Measurements from ENCODE around the gene S100A3. TPM values are rescaled to one million over a fixed set of nuclear protein-coding genes. Genes with fewer than 3 reads are reported as not detected.
"Not testable (repeated sequence)": the region's sequence is repeated elsewhere in the genome, so short reads cannot be mapped to it uniquely, and the experiment has no call there.

The S100A3 gene, protein sequence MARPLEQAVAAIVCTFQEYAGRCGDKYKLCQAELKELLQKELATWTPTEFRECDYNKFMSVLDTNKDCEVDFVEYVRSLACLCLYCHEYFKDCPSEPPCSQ
- 0.46 and 1.5 TPM in 2 replicates for total RNA-seq
- long read RNA-seq, result 0 reads

DNA sequence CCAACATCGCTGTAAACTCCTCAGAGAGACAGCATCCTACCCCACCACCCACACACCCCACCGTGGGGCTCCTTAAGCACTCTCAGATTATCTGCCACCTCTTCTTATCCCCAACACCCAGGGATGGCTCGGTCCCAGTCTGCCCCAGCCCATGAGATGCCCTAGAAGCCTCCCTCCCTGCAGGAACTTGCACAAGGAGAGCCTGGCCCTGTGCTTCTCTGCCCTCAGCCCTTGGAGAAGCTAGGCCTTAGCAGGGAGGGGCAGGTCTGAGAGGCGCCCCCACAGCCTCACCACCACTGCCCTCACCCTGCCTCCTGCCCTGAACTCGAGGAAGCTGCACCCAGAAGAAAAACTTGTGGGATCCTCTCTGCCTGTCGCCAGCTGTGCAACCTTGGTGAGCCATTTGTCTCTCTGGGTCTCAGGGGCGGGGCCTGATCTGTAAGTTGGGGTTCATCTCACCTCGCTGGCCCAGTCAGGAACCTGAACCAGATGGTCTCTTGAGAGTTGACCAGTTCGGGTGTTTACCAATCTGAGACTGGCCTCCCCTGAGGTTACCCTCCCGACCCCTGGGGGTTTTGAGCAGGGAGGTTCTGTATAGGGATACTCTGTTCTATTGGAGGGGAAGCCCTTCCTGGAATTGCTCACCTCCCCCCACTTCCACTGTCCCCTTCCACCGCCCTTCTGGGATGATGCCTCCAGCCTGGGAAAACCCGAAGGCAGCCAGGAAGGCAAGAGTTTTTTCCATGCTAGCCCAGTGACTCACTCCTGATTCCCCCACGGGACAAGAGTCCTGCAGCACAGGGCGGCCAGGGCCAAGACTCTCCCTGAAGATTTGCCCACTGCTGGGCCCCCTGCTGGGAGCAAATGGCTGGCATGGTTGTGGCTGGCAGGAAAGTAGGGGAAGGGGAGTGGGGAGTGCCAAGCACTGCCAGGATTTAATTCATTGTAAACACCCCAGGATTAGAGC lies at the start of gene S100A3:
S100A3 (minus strand) TSS at position 537 of the 967 bp plus-strand sequence. CDS start 773 bp downstream, outside the sequence.
- no peak for DNase-seq (ENCODE audit: low spot score, unreplicated experiment)
- Mint-ChIP-seq H3K4me3 (ENCODE audit: low read depth) (no peak within 1 kb of the TSS), H3K4me1 (ENCODE audit: low read depth) (peaks cover 27% of the 10 kb centered on the region)

DNA sequence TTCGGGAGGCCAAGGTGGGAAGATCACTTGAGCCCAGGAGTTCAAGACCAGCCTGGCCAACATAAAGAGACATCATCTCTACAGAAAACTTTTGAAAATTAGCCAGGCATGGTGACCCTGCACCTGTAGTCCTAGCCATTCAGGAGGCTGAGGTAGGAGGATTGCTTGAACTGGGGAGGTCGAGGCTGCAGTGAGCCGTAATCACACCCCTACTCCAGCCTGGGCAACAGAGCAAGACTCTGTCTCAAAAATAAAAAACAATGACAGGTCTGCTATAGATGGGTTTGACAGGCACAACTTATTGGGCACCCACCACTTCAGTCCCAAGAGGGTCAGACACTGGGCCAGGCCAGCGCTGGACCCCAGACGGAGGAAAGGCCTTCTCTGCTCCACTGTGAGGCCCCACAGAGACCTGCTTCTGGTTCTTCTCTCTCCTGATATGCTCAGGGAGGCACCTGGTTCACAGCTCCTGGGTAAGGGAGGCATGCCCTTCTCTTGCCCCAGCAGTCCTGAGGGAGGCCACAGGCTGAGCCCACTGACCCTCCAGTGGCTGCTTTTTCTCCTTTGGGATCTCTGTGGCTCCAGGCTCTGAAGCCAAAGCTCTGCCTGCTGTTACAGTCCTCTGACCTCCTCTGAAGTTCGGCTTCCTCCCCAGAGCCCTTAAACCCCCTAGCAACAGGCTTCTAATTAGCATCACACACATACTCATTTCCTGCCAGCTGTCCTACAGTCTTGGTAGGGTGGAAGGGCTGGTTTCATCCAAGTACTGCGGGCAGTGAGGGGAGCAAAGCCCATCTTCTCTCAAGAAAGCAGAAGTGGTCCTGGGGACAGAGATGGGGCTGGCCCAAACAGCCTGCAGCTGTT lies 49.5 kb upstream of the S100A3 start:
- no peak overlapping the region for H3K27ac Mint-ChIP-seq
- H3K36me3 Mint-ChIP-seq (ENCODE audit: insufficient read depth), result peaks cover 1% of the 10 kb centered on the region
- H3K4me1 Mint-ChIP-seq (ENCODE audit: low read depth), result no peaks in the 10 kb centered on the region
- DNase-seq (ENCODE audit: low spot score, unreplicated experiment), result no peak
- H3K27me3 Mint-ChIP-seq, result no peaks in the 10 kb centered on the region
- H3K4me3 Mint-ChIP-seq (ENCODE audit: low read depth), result no peak overlapping the region
- TF ChIP-seq, protein P1, sequence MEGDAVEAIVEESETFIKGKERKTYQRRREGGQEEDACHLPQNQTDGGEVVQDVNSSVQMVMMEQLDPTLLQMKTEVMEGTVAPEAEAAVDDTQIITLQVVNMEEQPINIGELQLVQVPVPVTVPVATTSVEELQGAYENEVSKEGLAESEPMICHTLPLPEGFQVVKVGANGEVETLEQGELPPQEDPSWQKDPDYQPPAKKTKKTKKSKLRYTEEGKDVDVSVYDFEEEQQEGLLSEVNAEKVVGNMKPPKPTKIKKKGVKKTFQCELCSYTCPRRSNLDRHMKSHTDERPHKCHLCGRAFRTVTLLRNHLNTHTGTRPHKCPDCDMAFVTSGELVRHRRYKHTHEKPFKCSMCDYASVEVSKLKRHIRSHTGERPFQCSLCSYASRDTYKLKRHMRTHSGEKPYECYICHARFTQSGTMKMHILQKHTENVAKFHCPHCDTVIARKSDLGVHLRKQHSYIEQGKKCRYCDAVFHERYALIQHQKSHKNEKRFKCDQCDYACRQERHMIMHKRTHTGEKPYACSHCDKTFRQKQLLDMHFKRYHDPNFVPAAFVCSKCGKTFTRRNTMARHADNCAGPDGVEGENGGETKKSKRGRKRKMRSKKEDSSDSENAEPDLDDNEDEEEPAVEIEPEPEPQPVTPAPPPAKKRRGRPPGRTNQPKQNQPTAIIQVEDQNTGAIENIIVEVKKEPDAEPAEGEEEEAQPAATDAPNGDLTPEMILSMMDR (IDR thresholded peaks at IDR 0.05; ENCODE audit: unreplicated experiment), result no peak
- no peaks in the 10 kb centered on the region for H3K9me3 Mint-ChIP-seq (ENCODE audit: low read depth)

More for the DNA sequence above, at the start of gene S100A3:
- peak within 1 kb of the TSS; percentile 52 for H3K27ac Mint-ChIP-seq
- peaks cover 11% of the 10 kb centered on the region for H3K27me3 Mint-ChIP-seq
- no peaks in the 10 kb centered on the region for H3K36me3 Mint-ChIP-seq (ENCODE audit: insufficient read depth)
- TF ChIP-seq, protein P1 (IDR thresholded peaks at IDR 0.05; ENCODE audit: unreplicated experiment), result no peak
- no peaks in the 10 kb centered on the region for H3K9me3 Mint-ChIP-seq (ENCODE audit: low read depth)

DNA sequence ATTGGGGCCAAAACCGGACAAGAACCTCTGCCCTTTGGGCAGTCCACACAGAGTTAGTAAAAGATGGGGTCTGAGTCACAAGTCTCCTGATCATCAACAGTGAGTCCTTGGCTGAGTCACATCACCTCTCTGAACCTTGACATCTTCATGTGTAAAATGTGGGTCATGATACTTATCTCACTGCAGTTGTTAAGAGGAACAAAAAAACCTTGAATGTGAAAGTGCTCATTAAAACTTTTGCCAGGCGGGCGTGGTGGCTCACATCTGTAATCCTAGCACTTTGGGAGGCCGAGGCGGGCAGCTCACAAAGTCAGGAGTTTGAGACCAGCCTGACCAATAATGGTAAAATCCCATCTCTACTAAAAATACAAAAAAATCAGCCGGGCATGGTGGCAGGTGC lies 48.1 kb upstream of the S100A3 start:
- H3K27ac Mint-ChIP-seq, result no peak overlapping the region
- TF ChIP-seq, protein P1 (IDR thresholded peaks at IDR 0.05; ENCODE audit: unreplicated experiment), result no peak
- H3K36me3 Mint-ChIP-seq (ENCODE audit: insufficient read depth), result peaks cover 1% of the 10 kb centered on the region
- H3K4me3 Mint-ChIP-seq (ENCODE audit: low read depth), result no peak overlapping the region
- H3K9me3 Mint-ChIP-seq (ENCODE audit: low read depth), result no peaks in the 10 kb centered on the region
- no peaks in the 10 kb centered on the region for H3K27me3 Mint-ChIP-seq
- no peak for DNase-seq (ENCODE audit: low spot score, unreplicated experiment)
- H3K4me1 Mint-ChIP-seq (ENCODE audit: low read depth), result no peaks in the 10 kb centered on the region

DNA sequence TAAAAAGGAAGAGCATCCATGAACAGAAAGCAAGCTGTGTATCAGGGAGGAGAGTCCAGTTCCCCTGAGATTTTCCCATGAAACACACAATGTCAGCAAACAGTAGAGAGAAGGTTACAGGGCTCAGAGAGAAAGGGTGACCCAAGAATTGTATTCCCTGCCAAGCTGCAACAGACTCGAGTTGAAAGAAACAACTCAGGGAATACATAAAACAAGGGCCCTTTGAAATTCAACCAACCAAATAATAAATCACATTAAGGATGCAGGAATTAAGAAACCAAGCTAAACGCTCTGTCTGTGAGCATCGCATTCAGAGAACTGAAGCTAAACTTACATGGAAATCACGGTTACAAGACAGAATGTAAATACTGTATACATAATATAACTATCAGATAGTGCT lies 43.7 kb upstream of the S100A3 start:
- no peak for DNase-seq (ENCODE audit: low spot score, unreplicated experiment)
- TF ChIP-seq, protein P1 (IDR thresholded peaks at IDR 0.05; ENCODE audit: unreplicated experiment), result no peak
- H3K36me3 Mint-ChIP-seq (ENCODE audit: insufficient read depth), result no peaks in the 10 kb centered on the region
- H3K4me3 Mint-ChIP-seq (ENCODE audit: low read depth), result no peak overlapping the region
- no peak overlapping the region for H3K27ac Mint-ChIP-seq
- H3K9me3 Mint-ChIP-seq (ENCODE audit: low read depth), result no peaks in the 10 kb centered on the region
- H3K4me1 Mint-ChIP-seq (ENCODE audit: low read depth), result no peaks in the 10 kb centered on the region
- H3K27me3 Mint-ChIP-seq, result no peaks in the 10 kb centered on the region

DNA sequence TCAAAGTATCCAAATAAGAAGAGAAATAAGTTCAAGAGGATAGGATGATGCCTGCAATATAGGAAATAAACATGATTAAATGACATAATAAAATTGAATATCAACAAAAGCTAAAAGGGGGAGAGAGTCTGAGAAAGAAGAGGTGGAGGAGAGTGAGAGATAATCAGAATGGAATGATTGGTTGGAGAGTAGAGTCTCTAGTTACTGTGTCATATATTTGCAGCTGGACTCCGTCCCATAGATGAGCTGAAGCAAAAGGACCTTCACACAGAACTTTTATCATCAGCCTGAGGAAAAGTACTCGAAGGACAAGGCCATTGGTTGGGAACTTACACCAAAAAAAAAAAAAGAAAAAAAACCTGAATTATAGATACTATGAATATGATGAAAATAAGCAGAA lies 39.4 kb upstream of the S100A3 start:
- TF ChIP-seq, protein P1 (IDR thresholded peaks at IDR 0.05; ENCODE audit: unreplicated experiment), result no peak
- Mint-ChIP-seq H3K27me3 (no peaks in the 10 kb centered on the region), H3K4me3 (ENCODE audit: low read depth) (no peak overlapping the region), H3K4me1 (ENCODE audit: low read depth) (peaks cover 8% of the 10 kb centered on the region), H3K27ac (no peak overlapping the region), H3K36me3 (ENCODE audit: insufficient read depth) (no peaks in the 10 kb centered on the region), H3K9me3 (ENCODE audit: low read depth) (no peaks in the 10 kb centered on the region)
- no peak for DNase-seq (ENCODE audit: low spot score, unreplicated experiment)

DNA sequence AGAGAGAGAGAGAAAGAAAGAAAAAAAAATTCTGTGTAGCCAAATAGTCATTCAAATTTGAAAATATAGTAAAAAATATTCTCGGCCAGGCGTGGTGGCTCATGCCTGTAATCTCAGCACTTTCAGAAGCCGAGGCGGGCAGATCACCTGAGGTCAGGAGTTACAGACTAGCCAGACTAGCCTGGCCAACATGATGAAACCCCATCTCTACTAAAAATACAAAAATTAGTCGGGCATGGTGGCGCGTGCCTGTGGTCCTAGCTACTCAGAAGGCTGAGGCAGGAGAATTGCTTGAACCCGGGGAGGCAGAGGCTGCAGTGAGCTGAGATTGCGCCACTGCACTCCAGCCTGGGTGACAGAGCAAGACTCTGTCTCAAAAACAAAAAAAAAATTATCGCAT lies 39.0 kb upstream of the S100A3 start:
- not testable (repeated sequence) for H3K9me3 Mint-ChIP-seq (ENCODE audit: low read depth); H3K36me3 Mint-ChIP-seq (ENCODE audit: insufficient read depth); H3K27me3 Mint-ChIP-seq; H3K27ac Mint-ChIP-seq; H3K4me3 Mint-ChIP-seq (ENCODE audit: low read depth); H3K4me1 Mint-ChIP-seq (ENCODE audit: low read depth); DNase-seq (ENCODE audit: low spot score, unreplicated experiment)

Measured in progenitor cell of endocrine pancreas (in vitro differentiated cells).